H7 (cell line): ENCODE measurements around the gene LEMD1. TPM values are rescaled to one million over a fixed set of nuclear protein-coding genes. Genes with fewer than 3 reads are reported as not detected.

ENCODE experiments used
- DNase-seq: peaks from one replicate; pipeline ENCODE4 v3.0.0; 2012
- H3K27me3 ChIP-seq: 2 replicates; pipeline ENCODE4 v1.6.0; 2011; ENCODE audit warnings: mild to moderate bottlenecking, low read length; ENCODE audit not compliant: control insufficient read depth, insufficient read depth
- H3K36me3 ChIP-seq: replicated peaks from 2 replicates; pipeline ENCODE4 v1.5.1; 2011; ENCODE audit warnings: low read length; ENCODE audit not compliant: control insufficient read depth, insufficient read depth
- H3K4me3 ChIP-seq: 2 replicates; pipeline ENCODE4 v1.5.1; 2011; ENCODE audit warnings: low read depth, mild to moderate bottlenecking, control low read depth, low read length, moderate library complexity; ENCODE audit not compliant: insufficient read depth
- total RNA-seq: library from RNA; depleted of rRNA; stranded (reverse); fragments of >200 nt; shearing (Covaris generic); gene quantifications from 2 replicates; pipeline ENCODE4 v1.2.3, GENCODE V29; 2014

Gene LEMD1
- total RNA-seq, 1 experiment from 2014 or later: 19.4 TPM

DNA sequence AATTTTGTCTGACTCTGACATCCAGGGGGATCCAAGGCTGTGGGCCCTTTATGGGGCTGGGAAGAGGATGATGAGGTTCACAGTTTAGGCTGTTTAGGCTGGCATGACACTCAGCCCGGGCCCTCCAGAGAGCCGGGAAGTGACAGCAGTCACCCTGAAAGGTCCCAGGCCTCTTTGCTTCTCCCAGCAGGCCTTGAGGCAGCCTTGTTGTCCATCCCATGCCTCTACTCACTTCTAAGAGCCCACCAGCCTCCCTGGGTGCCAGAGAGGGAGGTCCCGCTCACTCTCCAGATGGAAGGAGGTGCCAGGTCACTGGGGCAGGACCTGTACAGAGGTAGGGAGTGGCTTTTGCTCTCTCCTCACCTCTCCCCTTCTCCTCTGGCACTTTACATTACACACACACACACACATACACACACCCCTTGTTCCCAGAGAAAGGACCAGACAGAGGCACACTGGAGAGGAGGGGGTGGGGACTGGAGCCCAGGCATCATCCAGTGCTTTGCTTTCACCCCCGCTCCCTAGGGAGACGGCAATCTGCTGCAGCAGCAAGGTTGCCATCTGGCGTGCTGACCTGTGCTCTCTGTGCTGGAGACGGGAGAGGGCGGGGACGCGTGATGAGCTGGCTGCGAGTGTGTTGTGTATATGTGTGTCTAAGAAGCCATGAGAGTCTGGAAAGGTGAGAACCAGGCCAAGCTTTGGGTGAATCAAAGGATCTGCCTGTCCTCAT lies 69.7 kb downstream of the LEMD1 start:
- H3K27me3 ChIP-seq: peaks cover under 1% of the 10 kb centered on the region; the same call in 1 of the 2 replicates

DNA sequence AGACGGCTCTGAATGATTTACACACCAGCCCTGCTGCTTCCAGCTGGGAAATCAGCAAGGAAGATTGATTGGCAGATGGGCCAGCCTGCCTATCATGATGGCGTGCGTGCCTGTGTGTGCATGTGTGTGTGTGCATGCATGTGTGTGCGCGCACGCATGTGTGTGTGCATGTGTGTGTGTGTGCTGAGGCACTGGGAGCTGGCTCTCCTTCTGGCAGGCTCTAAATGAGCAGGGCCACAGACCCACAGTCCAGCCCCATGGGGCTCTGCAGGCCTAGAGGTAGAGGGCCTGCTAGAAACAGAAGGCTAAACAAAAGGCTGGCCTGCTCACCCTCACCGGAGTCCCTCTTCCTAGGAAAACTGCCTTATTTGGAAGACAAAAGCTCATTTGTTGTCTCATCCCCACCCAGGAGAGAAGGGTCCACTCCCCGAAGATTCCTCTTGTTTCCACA lies 71.1 kb downstream of the LEMD1 start:
- Histone ChIP-seq H3K36me3 (no peaks in the 10 kb centered on the region), H3K27me3 (peaks cover 2% of the 10 kb centered on the region), H3K4me3 (no peak overlapping the region)
- peak; percentile 71 for DNase-seq

More for the DNA sequence above, 69.7 kb downstream of the LEMD1 start:
- DNase-seq: no peak
- Histone ChIP-seq H3K36me3 (no peaks in the 10 kb centered on the region), H3K4me3 (no peak overlapping the region)

DNA sequence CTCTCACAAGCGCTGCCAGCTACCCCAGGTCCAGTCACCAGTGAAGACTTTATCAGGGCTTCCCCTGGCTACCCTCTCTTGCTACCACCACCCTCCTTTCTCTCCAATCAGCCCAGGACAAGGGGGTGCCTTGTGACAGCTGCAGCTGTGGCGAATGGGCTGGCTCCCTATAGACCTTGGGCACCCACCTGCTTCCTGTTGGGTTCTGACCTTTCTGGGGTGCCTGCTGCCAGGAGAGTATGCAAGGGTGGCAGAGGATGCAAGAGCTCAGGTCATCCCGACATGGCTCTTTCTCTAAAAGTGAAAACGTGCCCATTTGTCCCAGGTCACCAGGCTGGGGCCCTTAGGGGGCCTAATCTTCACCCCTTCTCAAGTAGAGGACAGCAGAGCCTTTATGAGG lies 71.7 kb downstream of the LEMD1 start:
- peaks cover 4% of the 10 kb centered on the region for H3K27me3 ChIP-seq
- H3K36me3 ChIP-seq: no peaks in the 10 kb centered on the region
- no peak overlapping the region for H3K4me3 ChIP-seq
- DNase-seq: no peak

DNA sequence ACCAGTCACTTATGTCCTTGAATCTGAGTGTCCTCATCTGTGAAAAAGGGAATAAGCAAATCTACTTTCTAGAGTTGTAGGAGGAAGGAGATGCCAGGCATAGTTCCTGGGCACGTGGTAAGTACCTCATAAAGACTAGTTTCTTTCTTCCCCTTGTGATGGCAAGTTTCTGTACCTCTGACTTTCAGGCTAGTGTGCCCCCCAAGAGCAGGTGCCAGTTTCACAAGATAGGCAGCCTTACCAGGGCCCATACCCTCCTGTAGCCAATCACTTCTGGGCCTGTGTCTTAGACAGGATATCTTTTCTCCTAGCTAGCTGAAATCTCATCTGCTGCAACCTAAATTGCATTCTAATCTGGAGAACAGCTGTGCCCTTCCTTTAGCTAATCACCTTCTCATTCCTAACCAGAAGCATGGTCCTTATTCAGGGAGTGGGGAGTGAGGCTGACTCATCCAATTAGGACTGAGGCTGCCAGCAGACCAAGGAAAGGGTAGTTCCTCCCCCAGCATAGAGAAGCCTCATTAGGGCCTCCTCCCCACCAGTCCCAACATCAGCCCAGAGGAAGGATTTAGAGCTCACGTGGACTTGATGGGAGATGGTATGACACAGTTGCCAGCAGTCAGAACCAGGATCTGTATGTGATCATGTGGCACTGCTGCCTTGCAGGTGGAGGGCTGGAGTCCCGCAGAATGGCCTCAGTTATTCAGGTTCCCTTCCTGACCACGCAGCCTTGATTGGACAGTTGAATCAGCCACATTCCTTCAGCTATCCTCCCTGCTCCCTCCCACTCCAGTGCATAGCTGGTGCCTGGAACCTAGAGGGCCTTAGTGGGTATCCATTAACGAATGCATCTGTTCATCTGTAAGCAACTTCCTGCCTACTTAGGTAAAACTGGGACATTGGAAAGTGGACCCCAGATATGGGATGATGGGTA lies 73.0 kb downstream of the LEMD1 start:
- H3K27me3 ChIP-seq: peaks cover 17% of the 10 kb centered on the region
- H3K36me3 ChIP-seq: no peaks in the 10 kb centered on the region
- DNase-seq: no peak
- H3K4me3 ChIP-seq: no peak overlapping the region

DNA sequence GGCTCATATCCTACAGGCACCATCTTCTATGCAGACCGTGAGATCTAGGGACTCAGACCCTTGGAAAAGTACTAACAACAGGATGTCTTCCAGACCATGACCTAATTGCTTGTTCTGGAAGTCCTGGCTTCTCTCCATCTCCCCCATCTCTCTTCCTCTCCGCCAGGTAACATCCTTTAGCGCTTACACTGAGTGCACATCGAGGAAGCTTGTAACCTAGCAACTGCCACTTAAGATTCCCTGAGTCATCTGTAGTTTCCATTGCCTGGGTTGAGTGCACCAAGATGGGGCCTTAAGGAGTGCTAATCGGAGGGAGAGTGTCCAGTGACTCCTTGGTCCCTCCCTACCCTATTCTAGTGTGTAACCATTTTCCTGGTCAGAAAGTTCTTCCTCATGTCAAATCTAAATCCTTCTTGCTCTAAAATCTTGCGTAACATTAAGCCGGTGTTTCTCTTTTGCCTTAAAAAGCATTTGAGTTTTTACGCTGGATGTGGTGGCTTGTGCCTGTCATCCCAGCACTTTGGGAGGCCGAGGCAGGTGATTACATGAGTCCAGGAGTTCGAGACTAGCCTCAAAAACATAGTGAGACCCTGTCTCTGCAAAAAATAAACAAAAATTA lies 74.8 kb downstream of the LEMD1 start:
- H3K4me3 ChIP-seq: no peak overlapping the region
- DNase-seq: no peak
- no peaks in the 10 kb centered on the region for H3K36me3 ChIP-seq
- peaks cover 34% of the 10 kb centered on the region for H3K27me3 ChIP-seq

DNA sequence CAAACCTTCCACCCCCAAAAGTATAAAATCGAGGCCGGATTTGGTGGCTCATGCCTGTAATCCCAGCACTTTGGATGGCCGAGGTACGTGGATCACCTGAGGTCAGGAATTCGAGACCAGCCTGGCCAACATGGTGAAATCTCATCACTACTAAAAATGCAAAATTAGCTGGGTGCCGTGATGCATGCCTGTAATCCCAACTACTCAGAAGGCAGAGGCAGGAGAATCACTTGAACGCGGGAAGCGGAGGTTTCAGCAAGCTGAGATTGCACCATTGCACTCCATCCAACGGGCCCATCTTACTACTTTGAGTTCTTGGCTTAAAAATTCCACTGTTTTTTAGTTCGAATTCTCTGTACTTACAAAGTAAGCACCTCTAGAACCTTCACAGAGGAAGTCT lies 76.1 kb downstream of the LEMD1 start:
- no peaks in the 10 kb centered on the region for H3K36me3 ChIP-seq
- DNase-seq: no peak
- peaks cover 36% of the 10 kb centered on the region for H3K27me3 ChIP-seq
- no peak overlapping the region for H3K4me3 ChIP-seq

DNA sequence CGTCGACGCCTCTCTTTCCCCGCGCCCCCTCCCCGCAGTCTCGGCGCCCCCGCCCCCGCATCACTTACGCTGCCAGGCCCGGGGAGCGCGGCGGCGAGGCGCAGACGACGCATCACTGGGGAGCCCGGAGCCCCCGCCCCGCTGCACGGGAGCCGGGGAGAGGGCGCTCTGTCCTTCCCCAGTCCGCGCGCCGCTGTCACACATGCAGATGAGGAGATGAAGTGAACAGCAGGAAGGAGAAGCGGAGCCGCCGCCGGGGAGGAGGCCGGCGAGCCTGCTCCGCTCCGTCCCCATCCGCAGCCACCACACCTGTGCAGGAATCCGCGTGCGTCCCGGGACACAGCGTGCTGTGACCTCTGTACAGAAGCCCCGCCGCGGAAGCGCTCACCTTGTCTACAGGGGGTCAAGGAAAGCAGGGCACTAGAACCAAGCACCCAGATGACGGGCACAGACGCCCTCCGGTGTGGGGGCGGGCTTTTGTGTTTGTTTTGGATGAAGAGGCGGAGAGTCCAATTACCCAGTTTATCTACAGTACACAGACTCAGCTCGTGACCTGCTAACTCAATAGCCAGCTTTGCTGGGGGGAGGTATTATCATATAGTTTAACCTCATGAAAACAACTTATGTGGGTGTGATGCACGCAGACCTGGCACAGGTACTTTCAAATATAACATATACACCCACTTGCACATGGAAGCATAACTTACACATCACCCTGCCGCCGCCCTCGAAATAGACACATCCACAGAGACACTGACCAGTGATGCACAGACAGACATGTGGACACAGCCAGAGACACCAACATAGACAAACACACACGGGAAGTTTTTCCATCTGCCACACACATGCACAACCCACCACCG lies 77.6 kb downstream of the LEMD1 start:
- Histone ChIP-seq H3K4me3 (peak overlapping the region; percentile 68), H3K36me3 (no peaks in the 10 kb centered on the region), H3K27me3 (peaks cover 36% of the 10 kb centered on the region)
- peak; percentile 82 for DNase-seq

DNA sequence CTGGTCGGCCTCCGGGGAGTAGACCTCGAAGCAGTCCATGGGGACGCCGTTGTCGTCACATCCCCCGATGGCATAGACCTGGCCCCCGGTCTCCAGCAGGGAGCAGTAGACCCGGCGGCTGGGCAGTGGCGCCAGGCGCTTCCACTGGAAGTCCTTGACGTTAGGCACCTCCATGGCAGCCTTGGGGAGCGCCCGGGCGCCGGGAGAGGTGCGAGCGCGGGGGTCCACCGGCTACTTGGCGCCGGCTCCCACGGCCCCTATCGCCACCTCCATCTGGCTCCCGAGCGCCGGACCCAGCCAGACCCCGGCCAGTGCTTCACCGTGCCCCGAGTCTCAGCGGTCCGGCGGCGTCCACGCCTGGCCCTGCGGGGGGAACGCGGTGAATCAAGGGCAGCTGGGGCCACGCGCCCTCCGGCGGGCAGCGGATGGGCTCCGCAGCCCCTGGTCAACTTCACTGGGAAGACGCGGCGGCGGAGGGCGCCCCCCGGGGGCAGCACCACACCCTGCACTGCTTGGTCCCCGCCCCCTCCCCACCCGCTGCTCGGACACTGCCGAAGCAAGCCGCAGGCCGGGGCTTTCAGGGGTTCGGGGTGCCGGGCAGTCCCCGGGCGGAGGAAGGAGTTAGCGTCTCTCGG lies 78.3 kb downstream of the LEMD1 start:
- DNase-seq: peak; percentile 84
- no peaks in the 10 kb centered on the region for H3K36me3 ChIP-seq
- peaks cover 36% of the 10 kb centered on the region for H3K27me3 ChIP-seq
- H3K4me3 ChIP-seq: peak overlapping the region; percentile 68

DNA sequence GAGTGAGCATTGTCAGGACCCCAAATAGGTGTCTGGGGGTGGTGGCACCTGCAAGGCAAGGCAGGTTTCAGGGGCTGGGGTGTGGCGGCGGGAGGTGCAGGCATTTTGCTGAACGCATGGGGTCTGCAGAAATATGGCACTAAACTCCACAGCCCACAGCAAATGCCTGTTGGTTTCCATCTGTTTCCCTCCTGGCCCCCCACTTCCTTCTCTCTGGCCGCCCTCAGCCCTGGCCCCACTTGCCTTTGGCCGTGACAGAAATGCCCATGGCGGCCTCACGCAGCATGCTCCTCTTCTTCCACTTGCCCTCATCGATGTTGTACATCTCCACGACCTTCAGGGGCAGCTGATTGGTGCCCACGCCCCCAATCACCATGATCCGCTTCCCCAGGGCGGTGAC lies 78.9 kb downstream of the LEMD1 start:
- Histone ChIP-seq H3K36me3 (no peaks in the 10 kb centered on the region), H3K4me3 (peak overlapping the region; percentile 68), H3K27me3 (peaks cover 36% of the 10 kb centered on the region)
- no peak for DNase-seq

DNA sequence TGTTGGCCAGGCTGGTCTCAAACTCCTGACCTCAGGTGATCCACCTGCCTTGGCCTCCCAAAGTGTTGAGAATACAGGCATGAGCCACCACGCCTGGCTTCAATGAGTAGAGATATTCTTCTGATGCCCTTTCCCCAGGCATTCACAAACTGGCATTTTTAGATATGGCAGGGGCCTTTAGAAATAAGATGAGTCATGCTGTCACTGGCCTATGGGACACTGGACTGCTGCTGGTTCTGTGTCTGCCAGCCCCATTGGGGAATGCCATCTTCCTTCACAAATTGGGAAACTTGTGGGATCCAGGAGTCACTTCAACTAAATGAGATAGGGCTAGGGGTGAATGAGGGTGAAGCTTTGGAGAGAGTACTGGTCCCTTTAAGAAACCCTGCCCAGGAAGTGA lies 81.2 kb downstream of the LEMD1 start:
- no peak for DNase-seq
- peaks cover 34% of the 10 kb centered on the region for H3K27me3 ChIP-seq
- no peak overlapping the region for H3K4me3 ChIP-seq
- H3K36me3 ChIP-seq: no peaks in the 10 kb centered on the region

DNA sequence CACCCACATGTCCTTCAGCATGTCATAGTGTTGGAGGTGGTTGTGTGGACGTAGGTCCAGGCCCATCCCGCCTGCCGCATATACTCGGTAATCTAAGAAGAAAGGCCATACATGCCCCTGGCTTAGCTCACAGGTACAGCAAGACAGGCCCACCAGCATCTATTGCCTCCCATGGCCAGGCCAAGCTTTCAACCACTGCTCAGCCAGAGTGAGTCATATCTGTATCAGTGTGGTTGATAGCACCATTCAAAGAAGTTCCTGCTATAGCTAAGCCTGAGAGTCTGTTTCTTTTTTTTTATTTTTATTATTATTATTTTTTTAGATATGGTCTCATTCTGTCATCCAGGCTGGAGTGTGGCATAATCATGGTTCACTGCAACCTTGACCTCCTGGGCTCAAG lies 82.1 kb downstream of the LEMD1 start:
- Histone ChIP-seq H3K27me3 (peaks cover 28% of the 10 kb centered on the region), H3K36me3 (no peaks in the 10 kb centered on the region), H3K4me3 (no peak overlapping the region)
- no peak for DNase-seq

DNA sequence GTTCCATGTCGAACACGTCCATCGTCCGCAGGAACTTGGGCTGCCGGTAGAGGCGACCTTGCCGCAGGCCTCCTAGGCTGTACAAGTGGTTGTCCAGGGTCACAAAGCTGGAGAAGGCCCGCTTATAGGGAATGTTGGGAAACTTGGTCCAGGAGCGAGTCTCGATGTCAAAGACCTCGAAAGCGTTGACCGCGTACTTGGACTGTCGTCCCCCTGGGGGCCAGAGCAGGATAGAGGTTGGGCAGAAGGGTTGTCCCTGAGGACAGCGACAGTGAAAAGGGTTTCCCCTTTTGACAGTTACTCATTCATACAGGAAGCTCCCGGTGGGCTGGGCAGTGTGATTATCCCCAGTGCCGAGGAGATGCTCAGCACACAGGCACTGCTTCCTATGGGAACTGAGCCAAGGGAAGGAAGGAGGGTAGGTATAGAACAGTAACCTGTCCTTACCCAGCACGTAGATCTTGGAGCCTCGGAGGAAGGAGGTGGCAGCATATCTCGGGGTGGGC lies 82.6 kb downstream of the LEMD1 start:
- Histone ChIP-seq H3K36me3 (no peaks in the 10 kb centered on the region), H3K4me3 (no peak overlapping the region), H3K27me3 (peaks cover 23% of the 10 kb centered on the region)
- no peak for DNase-seq

DNA sequence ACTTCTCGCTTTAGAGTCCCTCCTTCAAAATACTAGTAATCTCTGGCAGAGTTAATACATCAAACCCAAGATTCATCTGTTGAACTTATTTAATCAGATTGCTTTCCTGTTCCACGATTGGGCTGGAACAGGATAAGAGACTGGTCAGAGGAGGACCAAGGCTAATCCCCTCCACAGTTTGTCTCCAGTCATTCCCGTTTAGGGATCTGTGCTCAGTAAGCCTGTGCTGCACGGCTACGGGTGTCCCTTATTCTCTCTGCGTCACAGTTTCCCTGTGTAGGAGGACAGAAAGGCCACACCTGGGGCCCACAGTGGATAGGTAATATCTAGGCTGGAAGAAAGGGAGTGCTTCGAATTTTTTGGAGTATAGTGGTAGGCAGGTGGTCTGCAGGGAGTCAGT lies 83.8 kb downstream of the LEMD1 start:
- Histone ChIP-seq H3K4me3 (no peak overlapping the region), H3K27me3 (peaks cover 11% of the 10 kb centered on the region), H3K36me3 (no peaks in the 10 kb centered on the region)
- no peak for DNase-seq
